NCI-H1694 (cell line): ENCODE results near the gene CLCNKB.
"Not testable (repeated sequence)": the region's sequence is repeated elsewhere in the genome, so short reads cannot be mapped to it uniquely, and the experiment has no call there.

Experiments
- DNase-seq: peaks from one replicate; lab custom pipeline; 2025; lab: John Stamatoyannopoulos, UW

CLCNKB gene

DNA sequence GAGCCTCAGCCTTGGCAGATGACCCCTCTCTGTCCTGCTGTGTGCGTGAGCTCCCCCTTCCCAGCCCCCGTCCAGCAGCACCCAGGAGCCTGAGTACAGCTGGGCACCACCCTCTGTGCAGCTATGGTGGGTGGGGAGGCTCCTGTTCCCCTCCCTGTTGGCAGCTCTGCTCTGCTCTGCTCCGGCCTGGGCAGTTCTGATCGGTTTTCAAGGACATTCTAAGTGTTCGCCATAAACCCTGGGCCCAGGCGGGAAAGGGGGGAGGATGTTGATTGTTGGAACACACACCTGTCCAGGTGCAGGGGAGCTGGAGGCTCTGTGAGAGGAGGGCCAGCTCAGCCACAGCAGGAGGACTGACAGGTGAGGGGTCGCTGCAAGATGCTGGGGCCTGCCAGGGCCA is at the start of gene CLCNKB:
CLCNKB (plus strand) TSS at position 262 of the 400 bp plus-strand sequence. CDS start 711 bp downstream, outside the sequence.
- DNase-seq, result no peak

DNA sequence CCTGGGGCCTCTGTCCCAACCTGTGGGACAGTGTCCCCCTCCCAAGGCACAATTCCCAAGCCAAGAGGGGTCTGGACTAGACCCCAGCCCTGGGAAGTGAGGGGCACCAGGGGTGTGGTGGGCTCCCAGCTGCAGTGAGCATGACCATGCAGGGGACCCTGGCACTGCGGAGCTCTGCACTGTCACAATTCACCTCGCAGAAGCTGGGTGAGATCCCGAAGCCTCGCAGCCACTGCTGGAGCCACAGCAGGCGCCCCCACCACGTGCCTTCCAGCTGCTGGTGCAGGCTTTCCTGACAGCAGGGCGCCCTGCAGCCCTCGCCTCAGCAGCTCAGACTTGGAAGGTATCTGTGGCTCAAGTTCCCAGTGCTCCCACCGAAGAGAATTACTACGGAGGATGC is 49.5 kb upstream of the CLCNKB start:
- DNase-seq, result no peak

DNA sequence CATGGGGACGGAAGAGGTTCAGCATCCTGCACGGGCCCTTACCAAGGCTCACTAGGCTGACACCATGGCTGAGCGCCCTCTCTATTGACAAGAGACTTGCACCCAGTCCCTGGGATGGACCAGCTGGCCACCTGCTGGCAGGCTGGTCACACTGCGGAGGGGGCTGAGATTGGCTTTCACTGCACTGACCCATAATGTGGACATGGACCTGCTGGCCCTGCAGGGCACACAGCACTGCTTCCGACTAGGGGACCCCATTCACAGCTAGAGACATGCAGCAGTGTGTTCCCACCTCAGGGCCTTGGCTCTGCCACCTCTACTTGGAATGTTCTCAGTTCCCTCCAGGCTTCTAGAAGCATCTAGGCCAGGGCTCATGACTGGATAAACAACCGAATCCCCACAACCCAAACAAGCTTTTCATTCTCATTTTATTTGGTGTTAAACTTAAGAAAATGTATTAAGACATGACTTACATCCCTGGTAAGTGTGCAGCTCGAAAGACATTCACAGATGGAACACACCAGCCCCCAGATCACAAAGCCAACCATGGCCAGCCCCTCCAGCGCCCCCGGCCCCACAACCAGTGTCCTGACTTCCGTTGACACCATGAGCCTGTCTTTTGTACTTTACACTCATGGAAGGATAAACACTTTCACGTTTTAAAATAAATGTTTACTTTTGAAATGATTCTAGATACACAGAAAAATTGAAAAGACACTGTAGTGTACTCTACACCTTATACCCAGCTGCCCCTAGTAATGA is 48.8 kb upstream of the CLCNKB start:
- DNase-seq, result no peak

DNA sequence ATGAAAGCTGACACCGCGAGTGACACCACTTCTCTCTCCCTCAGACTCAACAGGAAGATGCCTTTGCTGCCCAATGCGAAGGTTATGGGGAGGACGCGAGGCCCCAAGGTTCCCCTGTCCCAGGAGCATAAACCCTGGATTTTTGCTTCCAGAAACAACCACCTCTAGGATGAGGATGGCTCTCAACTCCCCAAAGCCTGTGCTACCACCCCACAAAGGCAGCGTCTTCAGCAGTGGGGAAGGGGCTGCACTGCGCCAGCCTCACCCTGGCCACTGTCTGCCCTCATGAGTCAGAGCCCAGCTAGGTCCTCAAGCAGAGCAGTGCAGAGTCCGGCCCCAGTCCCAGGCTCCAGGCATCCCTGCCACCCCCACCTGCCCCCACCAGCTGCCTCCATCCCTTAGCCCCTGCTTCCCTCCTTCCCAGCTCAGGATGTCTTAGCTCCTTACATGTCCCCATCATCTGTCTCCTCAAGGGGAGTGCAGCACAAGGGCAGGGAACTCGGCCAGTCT is 46.5 kb upstream of the CLCNKB start:
- no peak for DNase-seq

DNA sequence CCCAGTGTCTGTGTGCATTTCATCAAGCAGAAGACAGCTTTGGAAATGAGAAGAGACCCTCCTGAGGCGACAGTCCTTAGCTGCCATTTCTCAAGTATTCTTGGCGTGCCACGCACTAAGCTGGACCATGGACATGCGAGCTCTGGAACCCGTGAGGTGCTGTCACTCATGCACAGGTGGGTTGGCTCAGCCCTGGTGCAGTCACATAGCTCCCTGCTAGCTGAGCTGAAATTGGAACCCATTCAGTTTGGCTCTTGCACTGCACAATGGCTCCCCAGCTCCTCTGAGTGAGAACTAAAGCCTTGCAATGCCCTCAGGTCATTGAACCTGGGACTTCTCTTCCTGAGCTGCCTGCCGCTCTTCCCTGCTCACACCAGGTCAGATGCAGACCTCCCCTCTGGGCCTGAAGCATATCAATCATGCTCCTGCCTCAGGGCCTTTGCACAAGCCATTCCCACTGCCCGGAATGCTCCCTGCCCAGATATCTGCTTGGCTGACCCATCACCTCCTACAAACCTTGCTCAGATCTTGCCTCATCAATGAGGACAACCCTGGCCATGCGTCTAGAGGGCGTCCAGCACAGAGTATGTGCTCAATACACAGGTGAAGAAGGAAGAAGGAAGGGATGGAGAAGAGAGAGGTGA is 45.8 kb upstream of the CLCNKB start:
- DNase-seq, result no peak

DNA sequence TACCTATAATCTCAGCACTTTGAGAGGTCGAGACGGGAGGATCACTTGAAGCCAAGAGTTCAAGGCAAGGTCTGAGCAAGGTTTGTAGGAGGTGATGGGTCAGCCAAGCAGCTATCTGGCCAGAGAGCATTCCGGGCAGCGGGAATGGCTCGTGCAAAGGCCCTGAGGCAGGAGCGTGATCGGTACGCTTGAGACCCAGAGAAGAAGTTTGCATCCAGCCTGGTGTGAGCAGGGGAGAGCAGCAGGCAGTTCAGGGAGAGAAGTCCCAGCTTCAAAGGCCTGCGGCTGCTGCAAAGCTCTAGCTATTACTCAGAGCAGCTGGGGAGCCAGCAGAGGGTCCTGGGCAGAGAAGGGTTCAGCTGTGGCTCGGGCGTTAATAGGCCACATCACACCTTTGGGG is 44.7 kb upstream of the CLCNKB start:
- no peak for DNase-seq

DNA sequence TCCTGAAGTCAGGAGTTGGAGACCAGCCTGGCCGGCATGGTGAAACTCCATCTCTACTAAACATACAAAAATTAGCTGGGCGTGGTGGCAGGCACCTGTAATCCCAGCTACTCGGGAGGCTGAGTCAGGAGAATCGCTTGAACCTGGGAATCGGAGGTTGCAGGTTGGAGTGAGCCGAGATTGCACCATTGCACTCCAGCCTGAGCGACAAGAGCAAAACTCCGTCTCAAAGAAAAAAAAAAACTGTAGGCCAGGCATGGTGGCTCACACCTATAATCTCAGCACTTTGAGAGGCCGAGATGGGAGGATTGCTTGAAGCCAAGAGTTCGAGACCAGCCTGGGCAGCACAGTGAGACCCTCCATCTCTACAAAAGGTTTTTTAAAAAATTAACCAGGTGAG is 42.3 kb upstream of the CLCNKB start:
- DNase-seq, result not testable (repeated sequence)

DNA sequence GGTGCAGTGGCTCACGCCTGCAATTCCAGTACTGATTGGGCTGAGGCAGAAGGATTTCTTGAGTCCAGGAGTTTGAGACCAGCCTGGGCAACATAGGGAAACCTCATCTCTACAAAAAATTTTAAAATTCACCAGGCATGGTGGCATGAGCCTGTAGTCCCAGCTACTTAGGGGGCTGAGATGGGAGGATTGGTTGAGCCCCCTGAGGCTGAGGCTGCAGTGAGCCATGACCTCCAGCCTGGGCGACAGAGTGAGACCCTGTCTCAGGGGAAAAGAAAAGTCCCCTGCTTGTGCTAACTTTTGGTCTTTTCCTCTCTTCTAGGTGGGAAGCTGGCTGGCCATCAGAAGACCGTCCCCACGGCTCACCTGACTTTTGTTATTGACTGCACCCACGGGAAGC is 38.0 kb upstream of the CLCNKB start:
- DNase-seq, result no peak

DNA sequence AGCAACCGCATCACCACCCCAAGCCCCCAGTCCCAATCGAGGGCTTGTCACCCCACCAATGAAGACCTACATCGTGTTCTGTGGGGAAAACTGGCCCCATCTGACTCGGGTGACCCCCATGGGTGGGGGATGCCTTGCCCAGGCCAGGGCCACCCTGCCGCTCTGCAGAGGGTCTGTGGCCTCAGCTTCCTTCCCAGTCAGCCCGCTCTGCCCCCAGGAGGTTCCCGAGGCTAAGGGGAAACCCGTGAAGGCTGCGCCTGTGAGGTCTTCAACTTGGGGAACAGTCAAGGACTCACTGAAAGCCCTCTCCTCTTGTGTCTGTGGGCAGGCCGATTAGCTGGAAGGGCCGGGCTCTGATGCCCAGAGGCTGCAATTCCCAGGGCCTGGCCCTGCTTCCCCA is 37.6 kb upstream of the CLCNKB start:
- DNase-seq, result no peak

DNA sequence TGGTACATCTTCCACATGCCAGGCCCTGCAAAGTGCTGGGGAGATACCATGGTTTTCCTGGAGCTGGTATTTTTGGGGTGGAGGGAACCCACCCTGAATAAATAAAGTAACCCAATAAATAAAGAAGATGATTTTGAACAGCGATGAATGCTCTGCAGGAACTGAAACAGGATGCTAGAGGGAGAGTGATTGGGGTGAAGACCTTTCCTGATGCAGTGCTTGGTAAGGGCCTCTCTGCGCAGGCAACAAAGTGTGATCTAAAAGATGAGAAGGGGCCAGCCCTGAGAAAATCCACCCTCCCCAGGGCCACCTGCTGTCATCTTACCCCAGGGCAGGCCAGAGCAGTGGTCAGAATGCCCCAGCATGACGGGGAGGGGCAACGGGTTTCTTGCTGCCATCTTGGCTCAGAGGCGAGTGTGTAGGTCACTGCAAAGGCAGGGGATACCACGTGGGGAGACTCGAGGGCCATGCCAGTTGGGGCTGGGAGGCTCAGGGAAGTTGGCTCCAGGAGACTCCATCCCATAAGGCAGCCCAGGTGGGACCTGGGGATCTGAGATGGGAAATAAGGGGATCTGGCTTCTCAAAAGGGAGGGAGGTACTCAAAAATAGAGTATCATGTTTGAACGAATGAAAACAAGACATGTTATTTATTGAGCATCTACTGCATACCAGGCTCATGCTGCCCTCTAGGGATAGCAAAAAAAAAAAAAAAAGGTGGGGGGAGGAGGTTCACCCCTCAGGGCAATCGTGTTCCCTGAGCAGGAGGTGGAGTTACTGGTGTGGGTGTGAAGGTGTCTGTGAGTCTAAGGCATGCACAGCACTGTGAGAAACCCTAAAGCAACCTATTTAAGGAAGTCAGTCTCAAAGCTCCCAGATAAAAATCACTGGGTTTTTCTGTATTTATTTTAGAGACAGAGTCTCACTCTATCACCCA is 36.8 kb upstream of the CLCNKB start:
- no peak for DNase-seq

DNA sequence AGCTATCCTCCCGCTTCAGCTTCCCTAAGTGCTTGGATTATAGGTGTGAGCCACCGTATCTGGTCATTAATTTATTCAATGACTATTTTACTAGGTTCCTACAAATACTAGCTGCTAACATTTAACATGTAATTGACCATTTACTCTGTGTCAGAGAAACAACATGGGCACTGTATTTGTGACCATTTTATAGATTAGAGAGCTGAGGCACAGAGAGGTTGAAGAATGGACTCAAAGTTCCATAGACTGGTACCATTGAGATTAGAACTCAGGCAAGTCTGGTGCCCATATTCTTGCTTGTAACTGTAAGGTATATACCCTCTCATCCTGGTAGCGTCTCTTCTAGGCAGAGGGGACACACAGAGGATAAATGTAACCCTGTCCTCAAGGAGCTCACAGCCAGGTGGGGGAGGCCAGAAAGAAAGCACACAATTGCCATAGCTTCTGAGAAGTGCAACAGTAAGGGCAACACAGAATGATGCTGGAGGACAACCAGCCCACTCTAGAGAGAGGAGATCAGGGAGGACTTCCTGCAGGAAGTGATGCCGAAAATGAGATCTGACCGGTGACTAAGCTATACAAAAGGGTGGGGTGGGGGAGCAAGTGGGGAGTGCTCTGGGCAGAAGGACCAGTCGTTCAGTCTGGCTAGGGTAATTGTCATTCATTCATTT is 35.8 kb upstream of the CLCNKB start:
- DNase-seq, result no peak

DNA sequence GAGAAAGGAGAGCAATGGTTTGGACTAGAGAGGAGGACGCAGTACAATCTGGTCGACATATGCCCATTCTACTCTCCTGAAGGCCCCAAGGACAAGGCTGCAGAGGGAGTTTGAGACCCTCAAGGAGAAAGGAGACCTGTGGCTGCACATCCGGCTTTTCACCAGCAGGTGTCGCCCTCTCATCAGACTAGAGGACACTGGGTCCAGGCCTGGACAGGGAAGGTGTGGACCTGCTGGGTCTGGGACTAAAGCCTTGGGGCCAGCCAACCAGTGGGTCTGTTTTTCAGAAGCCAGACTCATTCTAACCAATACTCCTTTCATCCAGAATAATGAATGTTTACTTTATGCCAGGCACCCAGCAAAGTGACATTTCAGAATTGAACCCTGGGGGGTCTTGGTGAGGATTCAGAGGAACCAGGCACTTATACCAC is 34.5 kb upstream of the CLCNKB start:
- DNase-seq, result peak; percentile 45

DNA sequence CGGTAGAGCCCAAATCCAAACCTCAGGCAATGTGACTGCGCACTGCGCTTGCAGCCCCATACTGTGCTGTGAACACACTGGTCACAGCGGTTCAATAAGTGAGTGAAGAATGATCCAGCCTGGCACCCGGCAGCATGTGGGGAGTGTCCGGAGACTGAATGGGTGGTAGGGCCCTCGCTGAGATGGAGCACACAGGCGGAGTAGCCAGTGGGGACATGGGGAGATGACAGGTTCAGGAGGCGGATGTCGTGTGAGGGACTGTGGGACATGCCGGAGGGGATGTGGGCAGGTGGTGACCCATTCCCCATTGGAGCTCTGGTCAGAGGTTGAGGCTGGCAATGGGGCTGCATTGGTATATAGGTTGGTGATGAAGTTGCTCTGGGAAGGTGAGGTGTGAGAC is 33.9 kb upstream of the CLCNKB start:
- no peak for DNase-seq

DNA sequence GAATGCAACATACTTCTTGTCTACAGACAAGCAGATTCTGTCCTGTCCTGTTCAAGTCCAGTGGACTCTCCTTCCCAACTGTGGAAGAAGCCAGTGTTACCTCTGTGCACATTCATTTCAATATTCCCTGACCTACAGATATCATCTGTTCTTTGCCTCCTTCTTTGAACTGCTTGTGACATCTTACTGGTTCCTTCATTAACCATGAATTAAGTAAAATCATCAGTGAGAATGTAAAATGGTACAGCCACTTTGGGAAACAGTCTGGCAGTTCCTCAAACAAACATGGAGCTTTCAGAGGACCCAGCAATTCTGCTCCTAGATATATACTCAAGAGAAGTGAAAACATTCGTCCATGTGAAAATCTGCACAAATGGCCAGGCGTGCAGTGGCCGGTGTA is 32.7 kb upstream of the CLCNKB start:
- DNase-seq, result no peak

DNA sequence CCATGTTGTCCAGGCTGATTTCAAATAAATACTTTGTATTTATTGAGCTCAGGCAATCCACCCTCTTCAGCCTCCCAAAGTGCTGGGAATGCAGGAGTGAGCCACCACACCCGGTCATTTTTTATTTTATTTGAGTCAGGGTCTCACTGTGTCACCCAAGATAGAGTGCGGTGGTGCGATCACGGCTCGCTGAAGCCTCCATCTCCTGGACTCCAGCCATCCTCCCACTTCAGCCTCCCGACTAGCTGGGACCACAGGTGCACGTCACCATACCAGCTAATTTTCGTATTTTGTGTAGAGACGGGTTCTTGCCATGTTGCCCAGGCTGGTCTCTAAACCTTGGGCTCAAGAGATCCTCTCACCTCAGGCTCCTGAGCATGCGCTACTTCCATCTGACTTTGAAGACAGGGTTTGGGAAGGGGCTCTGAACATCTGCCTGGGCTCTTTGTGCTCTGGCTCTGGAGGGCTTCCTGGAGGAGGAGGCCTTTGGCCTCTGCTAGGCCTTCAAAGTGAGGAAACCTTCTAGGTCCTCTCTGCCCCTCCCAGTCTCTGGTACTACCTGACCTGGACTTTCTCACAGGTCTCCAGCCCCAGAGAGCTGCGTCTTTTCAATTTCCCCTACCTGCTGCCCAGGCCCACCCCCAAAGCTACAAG is 31.5 kb upstream of the CLCNKB start:
- no peak for DNase-seq

DNA sequence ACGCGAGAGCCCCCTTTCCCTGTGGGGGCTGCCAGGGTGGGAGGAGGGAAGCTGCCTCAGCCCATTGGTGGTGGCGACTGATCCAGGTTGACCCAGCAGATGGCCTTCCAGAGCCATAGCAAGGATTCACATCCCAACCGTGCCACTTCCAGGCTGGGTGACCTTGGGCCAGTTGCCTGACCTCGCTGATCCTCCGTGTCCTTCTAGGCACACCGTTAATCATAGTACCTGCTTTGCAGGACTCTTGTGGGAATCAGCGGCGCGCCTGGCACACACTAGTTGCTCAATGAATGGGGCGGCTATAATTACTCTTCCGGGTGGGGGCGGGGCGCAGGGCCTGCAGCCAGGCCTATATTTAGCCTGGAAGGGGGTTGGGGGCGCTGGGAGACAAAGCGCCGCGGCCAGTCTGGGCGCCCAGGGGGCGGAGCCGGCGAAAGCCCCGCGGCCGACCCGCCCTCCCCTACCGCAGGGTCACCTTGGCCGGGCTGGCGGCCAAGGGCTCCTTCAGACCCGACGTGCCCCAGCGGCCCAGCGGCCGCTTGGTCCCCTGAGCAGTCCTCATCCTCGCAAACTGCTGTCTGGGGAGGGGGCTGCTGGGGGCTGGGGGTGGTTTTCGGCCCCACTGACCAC is 30.9 kb upstream of the CLCNKB start:
- DNase-seq, result no peak

DNA sequence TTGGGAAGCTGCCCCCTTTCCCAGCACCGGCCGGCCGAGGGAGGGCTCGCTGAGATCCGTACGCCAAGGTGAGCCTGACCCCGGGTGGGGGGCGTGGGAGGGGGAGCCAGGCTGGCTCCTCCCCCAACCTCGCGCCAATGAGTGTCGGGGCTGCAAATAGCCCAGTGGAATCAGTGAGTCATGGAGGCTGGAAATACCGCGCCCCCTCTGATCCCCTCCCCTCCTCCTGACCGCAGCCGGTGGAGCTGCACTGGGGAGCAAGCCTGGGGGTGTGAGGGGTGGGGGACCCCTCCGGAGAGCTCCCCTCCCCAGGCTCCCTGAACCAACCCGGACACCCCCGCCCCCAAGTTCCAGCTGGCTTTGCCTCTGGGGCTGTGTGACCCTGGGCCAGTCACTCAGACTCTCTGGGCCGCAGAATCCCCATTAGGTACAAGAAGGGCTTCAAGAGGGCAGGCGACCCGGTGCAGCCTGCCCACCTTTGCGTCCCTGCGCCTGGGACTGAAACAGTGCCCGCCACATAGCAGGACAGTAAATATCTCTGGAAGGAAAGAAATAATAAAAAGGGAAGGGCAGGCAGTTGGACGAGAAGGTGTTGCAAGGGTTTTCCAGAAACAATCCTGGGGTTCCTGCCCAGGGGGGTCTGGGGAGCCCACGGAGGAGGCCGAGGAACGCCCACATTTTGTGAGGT is 30.2 kb upstream of the CLCNKB start:
- DNase-seq, result no peak

DNA sequence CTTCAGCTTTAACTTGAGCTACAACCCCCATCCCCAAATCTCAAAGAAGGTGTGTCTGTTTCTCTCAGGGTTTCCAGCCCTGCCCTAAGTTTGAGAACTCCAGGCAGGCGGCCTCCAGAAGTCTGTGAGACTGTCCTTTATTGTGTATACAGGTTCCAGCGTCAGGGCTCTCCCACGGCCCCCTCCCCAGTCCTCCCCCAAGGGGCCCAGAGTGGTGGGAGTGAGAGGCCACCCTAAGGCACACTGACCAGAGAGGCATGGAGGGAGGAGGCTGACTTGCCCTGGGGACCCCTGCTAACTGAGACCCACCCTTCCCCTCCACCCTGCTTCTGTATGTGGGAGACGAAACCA is 29.7 kb upstream of the CLCNKB start:
- no peak for DNase-seq

DNA sequence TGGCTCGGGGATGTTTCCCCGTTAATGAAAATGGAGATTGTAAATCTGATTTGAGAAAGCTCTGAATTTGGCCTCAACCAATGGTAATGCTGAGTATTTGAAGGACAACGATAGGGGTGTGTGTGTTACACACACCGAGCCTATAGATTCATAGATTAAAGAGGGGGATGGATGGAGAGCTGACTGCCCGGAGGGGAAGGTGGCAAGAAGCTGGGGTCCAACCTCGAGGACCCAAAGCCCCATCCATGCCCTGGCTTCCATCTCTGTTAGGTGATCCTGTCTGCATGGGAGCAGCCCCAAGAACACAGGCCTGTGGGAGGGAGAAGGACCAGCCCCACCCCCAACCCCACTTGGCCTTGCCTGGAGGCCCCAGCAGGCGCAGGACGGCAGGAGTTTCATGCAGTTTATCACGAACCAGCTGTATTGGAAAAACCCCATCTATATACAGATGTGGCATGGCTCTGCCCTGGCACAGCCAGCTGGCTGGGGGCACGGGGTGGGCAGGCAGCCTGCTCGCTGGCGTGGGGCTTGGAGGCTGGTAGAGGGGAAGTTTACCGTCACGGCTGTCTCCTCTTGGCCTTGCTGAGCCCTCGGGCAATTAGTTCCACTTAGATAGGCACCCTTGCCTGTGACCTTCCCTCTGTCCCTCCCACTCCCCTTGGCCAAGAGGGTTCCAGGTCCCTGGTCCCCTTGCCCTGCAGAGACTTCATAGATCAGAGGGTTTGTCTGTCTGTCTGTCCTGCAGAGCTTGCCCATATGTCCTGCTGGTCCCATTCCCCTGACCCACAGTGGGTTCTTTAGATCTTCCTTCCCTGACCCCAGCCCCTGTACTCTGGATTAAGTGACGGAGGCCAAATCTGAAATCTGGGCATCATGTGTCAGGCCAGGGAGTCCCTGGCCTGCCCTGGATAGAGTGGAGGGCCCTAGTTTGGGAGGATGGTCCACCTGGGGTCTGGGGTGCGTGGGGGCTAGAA is 28.8 kb upstream of the CLCNKB start:
- DNase-seq, result no peak
